ENCODE measurements around the gene AMZ1. TPM values are rescaled to one million over a fixed set of nuclear protein-coding genes. Genes with fewer than 3 reads are reported as not detected.
A peak's percentile ranks its signal among the peaks of the same experiment; 100 is the strongest.

Gene AMZ1
- total RNA-seq: 0.16 TPM
- long read RNA-seq, partial matches to known transcripts: 0 of 11 reads
- long read RNA-seq, other reads (novel, unspliced or antisense): 11 of 11 reads

- DNase-seq (ENCODE audit: low spot score): no peak
Measured at GRCh38 chr7:2687881-2688318, at the start of gene AMZ1. AMZ1 (plus strand) TSS chr7:2688202; CDS start chr7:2700452, 12,250 bp downstream.

- DNase-seq (ENCODE audit: low spot score): no peak
Measured at GRCh38 chr7:2638224-2638991, 49.6 kb upstream of the AMZ1 start.

- no peak for DNase-seq (ENCODE audit: low spot score)
Measured at GRCh38 chr7:2639181-2639681, 48.8 kb upstream of the AMZ1 start.

GRCh38 chr7:2639695-2640481, 48.1 kb upstream of the AMZ1 start:
- no peak for DNase-seq (ENCODE audit: low spot score)

- DNase-seq (ENCODE audit: low spot score): no peak
Measured at GRCh38 chr7:2640482-2640830, 47.5 kb upstream of the AMZ1 start.

- DNase-seq (ENCODE audit: low spot score): no peak
Measured at GRCh38 chr7:2640846-2641316, 47.1 kb upstream of the AMZ1 start.

GRCh38 chr7:2641406-2642393, 46.3 kb upstream of the AMZ1 start:
- DNase-seq (ENCODE audit: low spot score): peak; percentile 95

- no peak for DNase-seq (ENCODE audit: low spot score)
Measured at GRCh38 chr7:2643386-2644219, 44.4 kb upstream of the AMZ1 start.

- DNase-seq (ENCODE audit: low spot score): no peak
Measured at GRCh38 chr7:2644220-2644561, 43.8 kb upstream of the AMZ1 start.

- DNase-seq (ENCODE audit: low spot score): no peak
Measured at GRCh38 chr7:2644562-2645273, 43.3 kb upstream of the AMZ1 start.

GRCh38 chr7:2645274-2645868, 42.6 kb upstream of the AMZ1 start:
- DNase-seq (ENCODE audit: low spot score): no peak

GRCh38 chr7:2646336-2646679, 41.7 kb upstream of the AMZ1 start:
- no peak for DNase-seq (ENCODE audit: low spot score)

- no peak for DNase-seq (ENCODE audit: low spot score)
Measured at GRCh38 chr7:2646680-2647571, 41.1 kb upstream of the AMZ1 start.

- no peak for DNase-seq (ENCODE audit: low spot score)
Measured at GRCh38 chr7:2647594-2648172, 40.3 kb upstream of the AMZ1 start.

GRCh38 chr7:2649139-2649838, 38.7 kb upstream of the AMZ1 start:
- DNase-seq (ENCODE audit: low spot score): no peak

GRCh38 chr7:2649991-2650390, 38.0 kb upstream of the AMZ1 start:
- DNase-seq (ENCODE audit: low spot score): no peak

GRCh38 chr7:2650451-2650850, 37.6 kb upstream of the AMZ1 start:
- no peak for DNase-seq (ENCODE audit: low spot score)
